H1 (cell line): ENCODE data around the gene VOPP1.

Experiments used
- CTCF ChIP-seq, 3 experiments: IDR thresholded peaks; 1 replicate in 2 of 3; 2 replicates in 1 of 3; pipeline versions ENCODE4 v1.5.1 to v1.6.1; 2011; ENCODE audit warnings: low read length in 3 of 3, mild to moderate bottlenecking in 3 of 3, inconsistent platforms in 2 of 3, low read depth in 1 of 3, moderate library complexity in 1 of 3; ENCODE audit not compliant: insufficient read depth in 1 of 3; ENCODE audit errors: control extremely low read depth in 1 of 3
- TF ChIP-seq, protein P1 (sequence below): IDR thresholded peaks from 2 replicates; pipeline ENCODE4 v1.6.1; 2011; ENCODE audit warnings: low read depth, mild to moderate bottlenecking, low read length; ENCODE audit not compliant: insufficient read depth

GRCh38 chr7:55549457-55549856 is 22.8 kb downstream of the VOPP1 start:
- no peak for TF ChIP-seq CTCF (IDR thresholded peaks at IDR 0.05; ENCODE audit: control extremely low read depth in 1 of 3, insufficient read depth in 1 of 3, low read depth in 1 of 3, low read length in 3 of 3)
- TF ChIP-seq, protein P1, sequence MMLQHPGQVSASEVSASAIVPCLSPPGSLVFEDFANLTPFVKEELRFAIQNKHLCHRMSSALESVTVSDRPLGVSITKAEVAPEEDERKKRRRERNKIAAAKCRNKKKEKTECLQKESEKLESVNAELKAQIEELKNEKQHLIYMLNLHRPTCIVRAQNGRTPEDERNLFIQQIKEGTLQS: no peak
